Measurements from ENCODE around the gene TCF21. TPM values are rescaled to one million over a fixed set of nuclear protein-coding genes. Genes with fewer than 3 reads are reported as not detected.

Gene TCF21
- total and polyA plus RNA-seq, 2 experiments from 2014 or later: 3.8 to 4.1 TPM

DNA sequence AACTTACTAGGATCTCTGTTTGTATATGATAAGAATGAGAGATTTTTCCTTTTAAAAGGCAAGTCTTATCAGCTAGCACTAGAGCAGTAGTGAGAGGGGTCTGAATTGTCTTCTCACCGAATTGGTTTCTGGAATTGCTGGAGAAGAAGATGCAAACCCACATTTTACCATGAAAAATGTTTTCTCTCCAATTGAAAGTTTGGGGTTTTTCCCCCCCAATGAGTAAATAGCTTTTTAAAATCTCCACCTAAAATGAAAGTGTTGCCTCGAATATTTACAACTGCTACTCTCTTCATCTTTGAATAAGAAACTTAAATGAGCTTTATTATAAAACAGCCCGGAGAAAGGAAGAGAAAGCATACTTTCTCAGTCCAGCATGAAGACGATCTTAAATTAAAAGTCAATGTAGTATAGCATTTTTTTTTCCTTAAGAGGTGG is 1.8 kb downstream of the TCF21 start:
- H3K4me1 ChIP-seq (ENCODE audit: insufficient read depth): no peaks in the 10 kb centered on the region
- H4K20me1 ChIP-seq (ENCODE audit: insufficient read depth): no peaks in the 10 kb centered on the region
- H3K79me2 ChIP-seq (ENCODE audit: insufficient read depth): no peaks in the 10 kb centered on the region
- H2AFZ ChIP-seq: peak overlapping the region; percentile 57
- H3K9me2 ChIP-seq (ENCODE audit: insufficient read depth): no peaks in the 10 kb centered on the region
- H3K27me3 ChIP-seq (replicated peaks; ENCODE audit: insufficient read depth): peaks cover 80% of the 10 kb centered on the region
- WGBS, 2 experiments (ENCODE audit: low coverage in 1 of 2, low lambda C conversion rate in 2 of 2, missing lambda C conversion rate in 2 of 2): 12 to 17% methylated on average over 4 of the region's 4 CpGs
- TF ChIP-seq EZH2phosphoT487 (IDR thresholded peaks at IDR 0.05; ENCODE audit: insufficient read depth, low read depth) (0 out of 2 replicates have a peak, but pooled peaks have one; percentile 56), EZH2 (IDR thresholded peaks at IDR 0.05; ENCODE audit: insufficient read depth, poor library complexity, severe bottlenecking) (no peak)
- peak overlapping the region; percentile 67 for H3K9ac ChIP-seq
- H3K27ac ChIP-seq: no peak overlapping the region
- H3K36me3 ChIP-seq (ENCODE audit: low read depth): no peaks in the 10 kb centered on the region
- H3F3A ChIP-seq (ENCODE audit: insufficient read depth): no peaks in the 10 kb centered on the region
- in situ Hi-C loops (cut with MboI): no loop called here
- peak overlapping the region; percentile 71 for H3K4me2 ChIP-seq (ENCODE audit: unreplicated experiment)
- H3K4me3 ChIP-seq: peak overlapping the region; percentile 68
- H3K9me3 ChIP-seq (ENCODE audit: low read depth): no peaks in the 10 kb centered on the region
- DNase-seq: no peak

- Histone ChIP-seq H3K9ac (peak overlapping the region; percentile 67), H3F3A (ENCODE audit: insufficient read depth) (no peaks in the 10 kb centered on the region), H3K4me2 (ENCODE audit: unreplicated experiment) (peak overlapping the region; percentile 71), H3K36me3 (ENCODE audit: low read depth) (no peaks in the 10 kb centered on the region), H3K79me2 (ENCODE audit: insufficient read depth) (no peaks in the 10 kb centered on the region), H3K27ac (no peak overlapping the region), H3K27me3 (replicated peaks; ENCODE audit: insufficient read depth) (peaks cover 82% of the 10 kb centered on the region), H3K9me2 (ENCODE audit: insufficient read depth) (no peaks in the 10 kb centered on the region), H3K4me1 (ENCODE audit: insufficient read depth) (no peaks in the 10 kb centered on the region), H3K4me3 (peak overlapping the region; percentile 68), H4K20me1 (ENCODE audit: insufficient read depth) (no peaks in the 10 kb centered on the region), H2AFZ (peak overlapping the region; percentile 57), H3K9me3 (ENCODE audit: low read depth) (no peaks in the 10 kb centered on the region)
- WGBS, 2 experiments (ENCODE audit: low coverage in 1 of 2, low lambda C conversion rate in 2 of 2, missing lambda C conversion rate in 2 of 2): 9 to 10% methylated on average over 35 to 45 of the region's 45 CpGs
- in situ Hi-C loops (cut with MboI): no loop called here
- peak; percentile 51 for DNase-seq
- TF ChIP-seq EZH2 (IDR thresholded peaks at IDR 0.05; ENCODE audit: insufficient read depth, poor library complexity, severe bottlenecking) (no peak), EZH2phosphoT487 (IDR thresholded peaks at IDR 0.05; ENCODE audit: insufficient read depth, low read depth) (no peak)
These were observed 2.4 kb downstream of the TCF21 start for GRCh38 chr6:133891149-133891926.

- TF ChIP-seq EZH2 (IDR thresholded peaks at IDR 0.05; ENCODE audit: insufficient read depth, poor library complexity, severe bottlenecking) (peak; percentile 59), EZH2phosphoT487 (IDR thresholded peaks at IDR 0.05; ENCODE audit: insufficient read depth, low read depth) (no peak; the same call in 1 of the 2 replicates)
- peaks cover 78% of the 10 kb centered on the region for H3K27me3 ChIP-seq (replicated peaks; ENCODE audit: insufficient read depth)
These were observed 3.3 kb downstream of the TCF21 start for GRCh38 chr6:133891927-133892812.

More at GRCh38 chr6:133891927-133892812, 3.3 kb downstream of the TCF21 start:
- H4K20me1 ChIP-seq (ENCODE audit: insufficient read depth): no peaks in the 10 kb centered on the region
- H3K4me1 ChIP-seq (ENCODE audit: insufficient read depth): no peaks in the 10 kb centered on the region
- WGBS, 2 experiments (ENCODE audit: low coverage in 1 of 2, low lambda C conversion rate in 2 of 2, missing lambda C conversion rate in 2 of 2): 38 to 39% methylated on average over 12 of the region's 12 CpGs
- H2AFZ ChIP-seq: peak overlapping the region; percentile 57; the same call in 1 of the 2 replicates
- H3F3A ChIP-seq (ENCODE audit: insufficient read depth): no peaks in the 10 kb centered on the region
- peak overlapping the region; percentile 26 for H3K4me2 ChIP-seq (ENCODE audit: unreplicated experiment)
- in situ Hi-C loops (cut with MboI): no loop called here
- H3K36me3 ChIP-seq (ENCODE audit: low read depth): no peaks in the 10 kb centered on the region
- peak; percentile 9 for DNase-seq
- H3K9me3 ChIP-seq (ENCODE audit: low read depth): no peaks in the 10 kb centered on the region
- no peaks in the 10 kb centered on the region for H3K9me2 ChIP-seq (ENCODE audit: insufficient read depth)
- H3K27ac ChIP-seq: no peak overlapping the region
- H3K79me2 ChIP-seq (ENCODE audit: insufficient read depth): no peaks in the 10 kb centered on the region
- H3K4me3 ChIP-seq: peak overlapping the region; percentile 68
- no peak overlapping the region for H3K9ac ChIP-seq
